HCT116 (cell line): Measurements from ENCODE around the gene RASSF5. TPM values are rescaled to one million over a fixed set of nuclear protein-coding genes. Genes with fewer than 3 reads are reported as not detected.

Experiments used
- ATAC-seq: fragments of 200-7000 bp; cut with Tn5 transposase; 2 replicates; pipeline ENCODE4 v1.9.1; 2020; ENCODE audit warnings: mild to moderate bottlenecking, moderate library complexity
- BruUV-seq: library from RNA; stranded (reverse); fragments of 400-500 nt; replicated peaks from 2 replicates; lab custom pipeline; 2021; lab: Mats Ljungman, UMichigan
- CTCF ChIA-PET: fragments of 300-600 bp; sonication (Branson Sonifier 250); formaldehyde crosslinking; loops from one replicate; lab custom pipeline; 2021; ENCODE audit warnings: antibody characterized with exemption; lab: Charles Lee
- POLR2A ChIA-PET: fragments of 300-600, 350-600 bp; sonication (Branson Sonifier 250); formaldehyde crosslinking; loops from one replicate; lab custom pipeline; 2021; ENCODE audit warnings: antibody characterized with exemption; lab: Charles Lee
- RAD21 ChIA-PET, 2 experiments: fragments of 300-600 bp; sonication (Branson Sonifier 250); formaldehyde crosslinking; loops; one replicate each; lab custom pipeline; 2023; ENCODE audit warnings: low total read pairs in 2 of 2; ENCODE audit not compliant: uncharacterized antibody in 2 of 2, unreplicated experiment in 2 of 2, low non-redundant PET in 1 of 2; lab: Charles Lee
- DNase-seq: peaks from one replicate; pipeline ENCODE4 v3.0.0-alpha.2; 2010; ENCODE audit warnings: low read depth, low spot score
- H2AFZ ChIP-seq: fragments of 200-600 bp; shearing (Covaris generic), sonication (generic); 2 replicates; pipeline ENCODE4 v1.6.1; 2017; ENCODE audit warnings: low read depth, mixed run types, mixed read lengths, antibody characterized with exemption, low read length; ENCODE audit not compliant: poor library complexity, severe bottlenecking
- H3K27ac ChIP-seq: 2 replicates; pipeline ENCODE4 v1.5.1; 2012; ENCODE audit warnings: low read depth, low read length
- H3K27me3 ChIP-seq: fragments of 200-600 bp; sonication (generic); 2 replicates; pipeline ENCODE4 v1.6.1; 2016; ENCODE audit warnings: mixed run types, low read length, mixed read lengths; ENCODE audit not compliant: insufficient read depth
- H3K36me3 ChIP-seq, 2 experiments: fragments of 200-500 bp in 1 of 2; fragments of 200-600 bp in 1 of 2; sonication (Bioruptor generic) in 1 of 2; sonication (generic) in 1 of 2; 2 replicates each; pipeline versions ENCODE4 v1.5.1 to v1.6.1; 2014 to 2016; ENCODE audit warnings: low read length in 2 of 2, inconsistent platforms in 1 of 2, mixed read lengths in 1 of 2, mixed run types in 1 of 2; ENCODE audit not compliant: insufficient read depth in 2 of 2, control insufficient read depth in 1 of 2
- H3K4me1 ChIP-seq, 2 experiments: fragments of 200-600 bp in 1 of 2; sonication (generic) in 1 of 2; 2 replicates each; pipeline versions ENCODE4 v1.5.1 to v1.6.1; 2012 to 2017; ENCODE audit warnings: low read length in 2 of 2, inconsistent platforms in 1 of 2, mild to moderate bottlenecking in 1 of 2, mixed read lengths in 1 of 2, mixed run types in 1 of 2, moderate library complexity in 1 of 2; ENCODE audit not compliant: insufficient read depth in 2 of 2, control insufficient read depth in 1 of 2
- H3K4me2 ChIP-seq: fragments of 200-600 bp; sonication (generic); 2 replicates; pipeline ENCODE4 v1.6.1; 2017; ENCODE audit warnings: mixed run types, low read length, mixed read lengths
- H3K4me3 ChIP-seq, 2 experiments: fragments of 200-600 bp in 1 of 2; sonication (generic) in 1 of 2; replicated peaks in 1 of 2; 2 replicates each; pipeline ENCODE4 v1.5.1; 2011 to 2016; ENCODE audit warnings: low read length in 2 of 2, control low read depth in 1 of 2, low read depth in 1 of 2, mild to moderate bottlenecking in 1 of 2, mixed read lengths in 1 of 2, mixed run types in 1 of 2
- H3K79me2 ChIP-seq: fragments of 200-600 bp; sonication (generic); 2 replicates; pipeline ENCODE4 v1.6.1; 2017; ENCODE audit warnings: mild to moderate bottlenecking, mixed run types, low read length, moderate library complexity, mixed read lengths; ENCODE audit not compliant: insufficient read depth
- H3K9ac ChIP-seq: fragments of 200-600 bp; sonication (generic); 2 replicates; pipeline ENCODE4 v1.6.1; 2016; ENCODE audit warnings: low read length, mixed read lengths
- H3K9me2 ChIP-seq: fragments of 200-600 bp; sonication (generic), shearing (Covaris generic); 2 replicates; pipeline ENCODE4 v1.6.1; 2017; ENCODE audit warnings: mixed run types, mild to moderate bottlenecking, moderate library complexity; ENCODE audit not compliant: insufficient read depth
- H3K9me3 ChIP-seq, 2 experiments: fragments of 200-500 bp in 1 of 2; fragments of 200-600 bp in 1 of 2; sonication (Bioruptor generic) in 1 of 2; sonication (generic) in 1 of 2; 2 replicates each; pipeline ENCODE4 v1.6.1; 2014 to 2017; ENCODE audit warnings: low read length in 2 of 2, mixed read lengths in 2 of 2, inconsistent platforms in 1 of 2, low read depth in 1 of 2, mild to moderate bottlenecking in 1 of 2, mixed run types in 1 of 2, moderate library complexity in 1 of 2; ENCODE audit not compliant: control insufficient read depth in 1 of 2, insufficient read depth in 1 of 2
- H4K20me1 ChIP-seq: fragments of 200-600 bp; sonication (generic), shearing (Covaris generic); 2 replicates; pipeline ENCODE4 v1.6.1; 2017; ENCODE audit warnings: mixed run types, mild to moderate bottlenecking, moderate library complexity; ENCODE audit not compliant: insufficient read depth
- CBX3 ChIP-seq: IDR thresholded peaks from 2 replicates; pipeline ENCODE4 v1.6.1; 2012; ENCODE audit warnings: low read depth
- CTCF ChIP-seq, 3 experiments: fragments of 200-600 bp in 1 of 3; sonication (generic) in 1 of 3; IDR thresholded peaks in 2 of 3; conservative IDR thresholded peaks in 1 of 3; 2 replicates each; pipeline ENCODE4 v1.5.1; 2012 to 2017; ENCODE audit warnings: low read depth in 2 of 3, low read length in 2 of 3, antibody characterized with exemption in 1 of 3, borderline replicate concordance in 1 of 3, control low read depth in 1 of 3, mild to moderate bottlenecking in 1 of 3, mixed read lengths in 1 of 3, mixed run types in 1 of 3, moderate library complexity in 1 of 3; ENCODE audit not compliant: insufficient read depth in 1 of 3
- ELF1 ChIP-seq: IDR thresholded peaks from 2 replicates; pipeline ENCODE4 v1.6.1; 2012; ENCODE audit warnings: low read depth, borderline replicate concordance
- EZH2 ChIP-seq: fragments of 200-600 bp; sonication (generic); IDR thresholded peaks from 2 replicates; pipeline ENCODE4 v1.6.1; 2017; ENCODE audit warnings: antibody characterized with exemption, mixed run types
- EZH2phosphoT487 ChIP-seq: fragments of 200-600 bp; IDR thresholded peaks from 2 replicates; pipeline ENCODE4 v1.6.1; 2018; ENCODE audit warnings: antibody characterized with exemption, borderline replicate concordance
- FOSL1 ChIP-seq: IDR thresholded peaks from 2 replicates; pipeline ENCODE4 v1.6.1; 2012; ENCODE audit warnings: low read depth
- MAX ChIP-seq: IDR thresholded peaks from 2 replicates; pipeline ENCODE4 v1.6.1; 2012
- POLR2AphosphoS5 ChIP-seq: IDR thresholded peaks from 2 replicates; pipeline ENCODE4 v1.6.1; 2011; ENCODE audit warnings: mild to moderate bottlenecking, low read depth, low read length, moderate library complexity
- RAD21 ChIP-seq: IDR thresholded peaks from 2 replicates; pipeline ENCODE4 v1.6.1; 2012; ENCODE audit warnings: low read depth, mild to moderate bottlenecking
- REST ChIP-seq: IDR thresholded peaks from 2 replicates; pipeline ENCODE4 v1.6.1; 2012; ENCODE audit warnings: low read depth
- SP1 ChIP-seq: IDR thresholded peaks from 2 replicates; pipeline ENCODE4 v1.6.1; 2012; ENCODE audit warnings: low read depth
- SRF ChIP-seq: IDR thresholded peaks from 2 replicates; pipeline ENCODE4 v1.6.1; 2012; ENCODE audit warnings: low read depth
- TCF7L2 ChIP-seq: IDR thresholded peaks from 2 replicates; pipeline ENCODE4 v1.7.0; 2011; ENCODE audit warnings: borderline replicate concordance, inconsistent platforms; ENCODE audit not compliant: insufficient read depth, insufficient read length; ENCODE audit errors: extremely low read depth
- YY1 ChIP-seq: IDR thresholded peaks from 2 replicates; pipeline ENCODE4 v1.6.1; 2011; ENCODE audit warnings: low read length, low read depth, moderate library complexity, mild to moderate bottlenecking; ENCODE audit not compliant: insufficient replicate concordance; ENCODE audit errors: extremely low read depth
- ZFX ChIP-seq: fragments of 450-650 bp; IDR thresholded peaks from 2 replicates; pipeline ENCODE4 v1.6.1; 2017
- ZNF274 ChIP-seq: fragments of 200-500 bp; sonication (Bioruptor generic); IDR thresholded peaks from 2 replicates; pipeline ENCODE4 v1.6.1; 2014; ENCODE audit warnings: mild to moderate bottlenecking, low read depth, low read length, inconsistent platforms
- intact Hi-C: fragments of 100-400 bp; cut with micrococcal nuclease; formaldehyde crosslinking; loops from 2 replicates; pipeline ENCODE4 v1.10.0; 2022
- total RNA-seq: library from RNA; stranded (reverse); gene quantifications from one replicate; pipeline ENCODE4 v1.2.1, GENCODE V29; 2021; ENCODE audit not compliant: unreplicated experiment

Gene RASSF5
- total RNA-seq, 1 experiment from 2014 or later = 5.4 TPM

GRCh38 chr1:206557636-206558473 is 50.5 kb downstream of the RASSF5 start (continued):
- TF ChIP-seq CBX3 (no peak), ZFX (no peak)
- TF ChIP-seq, all 23 proteins: peak for 0

- ChIA-PET POLR2A (no interaction called here), RAD21 (no interaction called here), CTCF (interaction anchor here (1.1 kb wide), 1 partner anchor 25 kb away, joined by 3 read pairs; no protein-coding TSS in a partner anchor)
- H2AFZ ChIP-seq = no peak overlapping the region
- intact Hi-C loops = no loop called here
- H3K4me1 ChIP-seq = peaks cover 5 to 23% of the 10 kb centered on the region in 2 experiments; a peak in 3 of 4 replicates
- no peaks in the 10 kb centered on the region for H3K9me2 ChIP-seq
- TF ChIP-seq FOSL1 (no peak), ELF1 (no peak), ZNF274 (no peak), RAD21 (no peak), EZH2phosphoT487 (no peak), ZFX (no peak), MAX (no peak), CTCF (IDR thresholded peaks at IDR 0.05 in 2 of 3, conservative IDR thresholded peaks at IDR 0.05 in 1 of 3; ENCODE audit: borderline replicate concordance in 1 of 3, insufficient read depth in 1 of 3, low read depth in 2 of 3, low read length in 2 of 3) (no peak), REST (no peak), SRF (no peak), SP1 (no peak), EZH2 (no peak), POLR2AphosphoS5 (no peak), TCF7L2 (no peak), YY1 (no peak)
- H3K9ac ChIP-seq = no peak overlapping the region
- H3K36me3 ChIP-seq = no peaks in the 10 kb centered on the region
- H3K4me3 ChIP-seq = no peak overlapping the region
- H3K79me2 ChIP-seq = no peaks in the 10 kb centered on the region
- no TSS peak for BruUV-seq
- H3K27ac ChIP-seq = no peak overlapping the region
- DNase-seq (no peak), ATAC-seq (no peak)
- H3K9me3 ChIP-seq = no peaks in the 10 kb centered on the region
- H3K4me2 ChIP-seq = no peak overlapping the region
- H3K27me3 ChIP-seq = no peaks in the 10 kb centered on the region
- no peaks in the 10 kb centered on the region for H4K20me1 ChIP-seq
These were observed 51.7 kb downstream of the RASSF5 start for GRCh38 chr1:206558794-206559671.
